Dermis blood vessel endothelial cell (primary cell): ENCODE measurements around the gene TNKS2. TPM values are rescaled to one million over a fixed set of nuclear protein-coding genes. Genes with fewer than 3 reads are reported as not detected.
"Not testable (repeated sequence)": the region's sequence is repeated elsewhere in the genome, so short reads cannot be mapped to it uniquely, and the experiment has no call there.

ENCODE experiments used
- DNase-seq: peaks from one replicate; pipeline ENCODE4 v3.0.0; 2010
- total RNA-seq: library from RNA; depleted of rRNA; stranded (reverse); fragments of >200 nt; gene quantifications from 2 replicates; pipeline ENCODE4 v1.2.3, GENCODE V29; 2014

The TNKS2 gene
- total RNA-seq = 68.1 and 74.7 TPM in 2 replicates

- DNase-seq = peak; percentile 97
These were observed at the start of gene TNKS2 for GRCh38 chr10:91797874-91798648. Gene TNKS2 (plus strand): TSS chr10:91798426. CDS start chr10:91798691, 265 bp downstream.

- DNase-seq = not testable (repeated sequence)
These were observed 48.6 kb upstream of the TNKS2 start for GRCh38 chr10:91749592-91749991.

GRCh38 chr10:91756286-91756685 lies 41.9 kb upstream of the TNKS2 start:
- no peak for DNase-seq

GRCh38 chr10:91758303-91759146 lies 39.7 kb upstream of the TNKS2 start:
- peak; percentile 70 for DNase-seq

GRCh38 chr10:91759581-91759986 lies 38.6 kb upstream of the TNKS2 start:
- DNase-seq = peak; percentile 1

GRCh38 chr10:91761721-91762120 lies 36.5 kb upstream of the TNKS2 start:
- no peak for DNase-seq

GRCh38 chr10:91762878-91763277 lies 35.3 kb upstream of the TNKS2 start:
- DNase-seq = no peak

GRCh38 chr10:91766676-91767075 lies 31.6 kb upstream of the TNKS2 start:
- DNase-seq = no peak

- DNase-seq = no peak
These were observed 30.1 kb upstream of the TNKS2 start for GRCh38 chr10:91768123-91768522.

- no peak for DNase-seq
These were observed 26.3 kb upstream of the TNKS2 start for GRCh38 chr10:91771907-91772306.

GRCh38 chr10:91772461-91772860 lies 25.8 kb upstream of the TNKS2 start:
- DNase-seq = no peak

GRCh38 chr10:91772869-91773268 lies 25.4 kb upstream of the TNKS2 start:
- no peak for DNase-seq

GRCh38 chr10:91774571-91774970 lies 23.7 kb upstream of the TNKS2 start:
- DNase-seq = no peak

- no peak for DNase-seq
These were observed 22.5 kb upstream of the TNKS2 start for GRCh38 chr10:91775731-91776130.

GRCh38 chr10:91776266-91776665 lies 22.0 kb upstream of the TNKS2 start:
- no peak for DNase-seq

GRCh38 chr10:91778485-91778884 lies 19.7 kb upstream of the TNKS2 start:
- no peak for DNase-seq

- DNase-seq = no peak
These were observed 19.1 kb upstream of the TNKS2 start for GRCh38 chr10:91779011-91779605.

- no peak for DNase-seq
These were observed 15.7 kb upstream of the TNKS2 start for GRCh38 chr10:91782539-91782938.

GRCh38 chr10:91785830-91786229 lies 12.4 kb upstream of the TNKS2 start:
- DNase-seq = no peak

- DNase-seq = no peak
These were observed 11.0 kb upstream of the TNKS2 start for GRCh38 chr10:91787258-91787657.

- DNase-seq = no peak
These were observed 10.4 kb upstream of the TNKS2 start for GRCh38 chr10:91787810-91788209.

GRCh38 chr10:91788527-91788926 lies 9.7 kb upstream of the TNKS2 start:
- DNase-seq = no peak

GRCh38 chr10:91796331-91797047 lies 1.7 kb upstream of the TNKS2 start:
- no peak for DNase-seq
